Mesendoderm (in vitro differentiated cells): ENCODE results near the gene TWSG1.

Experiments
- DNase-seq: peaks from one replicate; pipeline ENCODE4 v3.0.0; 2013
- H2AK5ac ChIP-seq: 2 replicates; pipeline ENCODE4 v1.6.1; 2013; ENCODE audit warnings: low read length, inconsistent platforms
- H2BK120ac ChIP-seq: 2 replicates; pipeline ENCODE4 v1.6.1; 2013; ENCODE audit warnings: low read depth, mild to moderate bottlenecking, low read length, moderate library complexity, mixed read lengths
- H2BK15ac ChIP-seq: replicated peaks from 2 replicates; pipeline ENCODE4 v1.6.1; 2013; ENCODE audit warnings: low read depth, mild to moderate bottlenecking, moderate library complexity
- H2BK5ac ChIP-seq: 2 replicates; pipeline ENCODE4 v1.6.1; 2013; ENCODE audit warnings: low read length, inconsistent platforms
- H3K18ac ChIP-seq: 2 replicates; pipeline ENCODE4 v1.6.1; 2013; ENCODE audit warnings: mild to moderate bottlenecking, low read length, mixed read lengths
- H3K23ac ChIP-seq: one replicate; pipeline ENCODE4 v1.6.1; 2013; ENCODE audit warnings: low read length
- H3K27ac ChIP-seq: 2 replicates; pipeline ENCODE4 v1.5.1; 2013; ENCODE audit warnings: low read depth, mild to moderate bottlenecking, inconsistent platforms, low read length, moderate library complexity
- H3K27me3 ChIP-seq: 2 replicates; pipeline ENCODE4 v1.6.1; 2013; ENCODE audit warnings: low read length, control low read depth, mild to moderate bottlenecking, inconsistent platforms; ENCODE audit not compliant: insufficient read depth, poor library complexity
- H3K36me3 ChIP-seq: 2 replicates; pipeline ENCODE4 v1.6.1; 2013; ENCODE audit warnings: low read length, inconsistent platforms; ENCODE audit not compliant: control insufficient read depth, insufficient read depth
- H3K4ac ChIP-seq: one replicate; pipeline ENCODE4 v1.6.1; 2013; ENCODE audit warnings: low read depth, mild to moderate bottlenecking, low read length, moderate library complexity
- H3K4me1 ChIP-seq: 2 replicates; pipeline ENCODE4 v1.6.1; 2013; ENCODE audit warnings: low read depth, low read length, inconsistent platforms; ENCODE audit not compliant: control insufficient read depth
- H3K4me2 ChIP-seq: 2 replicates; pipeline ENCODE4 v1.6.1; 2013; ENCODE audit warnings: low read length
- H3K4me3 ChIP-seq: 2 replicates; pipeline ENCODE4 v1.5.1; 2013; ENCODE audit warnings: mild to moderate bottlenecking, low read length
- H3K56ac ChIP-seq: one replicate; pipeline ENCODE4 v1.6.1; 2013; ENCODE audit warnings: low read length
- H3K79me1 ChIP-seq: 2 replicates; pipeline ENCODE4 v1.6.1; 2013; ENCODE audit warnings: low read length, inconsistent platforms
- H3K79me2 ChIP-seq: 2 replicates; pipeline ENCODE4 v1.6.1; 2013; ENCODE audit warnings: mild to moderate bottlenecking, low read length; ENCODE audit not compliant: control insufficient read depth, insufficient read depth
- H3K9ac ChIP-seq: 2 replicates; pipeline ENCODE4 v1.6.1; 2013; ENCODE audit warnings: low read length, inconsistent platforms
- H4K5ac ChIP-seq: one replicate; pipeline ENCODE4 v1.6.1; 2013; ENCODE audit warnings: low read length
- H4K8ac ChIP-seq: one replicate; pipeline ENCODE4 v1.6.1; 2013; ENCODE audit warnings: low read depth, mild to moderate bottlenecking, control low read depth, low read length, moderate library complexity
- WGBS: extraction: QIAGEN DNeasy Blood & Tissue Kit; methylation state at CpG from one replicate; pipeline ENCODE4 v1.1.7; 2013; ENCODE audit warnings: low lambda C conversion rate, missing lambda C conversion rate; ENCODE audit not compliant: insufficient coverage; ENCODE audit errors: extremely low coverage; 5-methylcytosine and 5-hydroxymethylcytosine counted together

The TWSG1 gene

DNA sequence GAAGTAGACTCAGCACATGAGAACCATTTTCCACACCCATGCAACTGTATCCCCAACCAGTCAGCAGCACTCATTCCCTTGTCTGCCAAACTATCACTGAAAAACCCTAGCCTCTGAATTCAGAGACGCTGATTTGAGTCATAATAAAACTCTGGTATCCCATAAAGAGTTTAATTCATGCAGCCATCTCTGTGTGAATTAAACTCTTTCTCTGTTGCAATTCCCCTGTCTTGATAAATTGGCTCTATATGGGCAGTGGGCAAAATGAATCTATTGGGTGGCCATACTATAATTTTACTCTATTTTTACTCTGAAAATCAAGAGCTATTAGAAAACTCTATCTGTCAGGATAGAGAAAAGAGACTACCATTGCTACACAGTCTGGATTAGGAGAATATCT is 40.6 kb upstream of the TWSG1 start:
- no peaks in the 10 kb centered on the region for H3K27me3 ChIP-seq
- no peak overlapping the region for H3K4me3 ChIP-seq
- no peak overlapping the region for H3K9ac ChIP-seq
- no peak overlapping the region for H2BK5ac ChIP-seq
- no peak overlapping the region for H2AK5ac ChIP-seq
- no peaks in the 10 kb centered on the region for H3K79me1 ChIP-seq
- no peak overlapping the region for H3K4me2 ChIP-seq
- WGBS: no CpG with 5 or more reads among the region's 1 CpG
- no peak overlapping the region for H3K4ac ChIP-seq
- no peak overlapping the region for H3K18ac ChIP-seq
- no peak overlapping the region for H3K23ac ChIP-seq
- H3K56ac ChIP-seq: no peak overlapping the region
- H4K5ac ChIP-seq: no peak overlapping the region
- no peak overlapping the region for H2BK120ac ChIP-seq
- DNase-seq: no peak
- no peaks in the 10 kb centered on the region for H3K36me3 ChIP-seq
- H3K27ac ChIP-seq: no peak overlapping the region
- no peaks in the 10 kb centered on the region for H3K79me2 ChIP-seq
- no peak overlapping the region for H4K8ac ChIP-seq
- H3K4me1 ChIP-seq: no peaks in the 10 kb centered on the region
- H2BK15ac ChIP-seq: no peak overlapping the region

DNA sequence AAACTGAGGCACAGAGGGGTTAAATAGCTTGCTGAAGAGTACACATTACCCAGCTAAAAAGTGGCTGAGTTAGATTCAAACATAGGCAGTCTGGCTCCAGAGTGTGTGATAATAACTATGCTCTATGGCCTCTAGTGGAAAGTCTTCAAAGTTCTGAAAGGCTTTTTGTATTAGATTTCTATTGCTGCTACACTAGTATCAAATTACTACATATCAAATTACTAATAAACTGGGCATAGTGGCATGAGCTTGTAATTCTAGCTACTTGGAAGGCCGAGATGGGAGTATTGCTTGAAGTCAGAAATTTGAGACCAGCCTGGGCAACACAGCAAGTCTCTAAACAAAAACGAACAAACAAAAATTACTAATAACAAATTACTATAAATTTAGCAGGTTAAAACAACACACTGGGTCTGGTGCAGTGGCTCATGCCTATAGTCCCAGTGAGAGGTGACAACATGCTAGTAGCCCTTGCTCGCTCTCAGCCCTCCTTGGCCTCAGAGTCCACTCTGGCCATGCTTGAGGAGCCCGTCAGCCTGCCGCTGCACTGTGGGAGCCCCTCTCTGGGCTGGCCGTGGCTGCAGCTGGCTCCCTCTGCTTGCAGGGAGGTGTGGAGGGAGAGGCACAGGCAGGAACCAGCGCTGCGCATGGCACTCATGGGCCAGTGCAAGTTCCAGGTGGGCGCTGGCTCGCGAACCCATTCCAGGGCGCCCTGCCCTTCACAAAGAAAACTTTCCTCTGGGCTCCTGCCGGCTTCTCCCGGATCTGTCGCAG is 38.2 kb upstream of the TWSG1 start:
- no peak overlapping the region for H3K56ac ChIP-seq
- H2BK120ac ChIP-seq: no peak overlapping the region
- no peaks in the 10 kb centered on the region for H3K27me3 ChIP-seq
- no peak overlapping the region for H2BK15ac ChIP-seq
- no peak overlapping the region for H3K4me3 ChIP-seq
- H2BK5ac ChIP-seq: no peak overlapping the region
- no peak overlapping the region for H3K4me2 ChIP-seq
- DNase-seq: no peak
- WGBS: no CpG with 5 or more reads among the region's 15 CpGs
- H3K4me1 ChIP-seq: no peaks in the 10 kb centered on the region
- no peak overlapping the region for H2AK5ac ChIP-seq
- no peaks in the 10 kb centered on the region for H3K36me3 ChIP-seq
- H3K23ac ChIP-seq: no peak overlapping the region
- H3K27ac ChIP-seq: no peak overlapping the region
- no peaks in the 10 kb centered on the region for H3K79me2 ChIP-seq
- H3K79me1 ChIP-seq: no peaks in the 10 kb centered on the region
- H4K5ac ChIP-seq: no peak overlapping the region
- no peak overlapping the region for H4K8ac ChIP-seq
- H3K4ac ChIP-seq: no peak overlapping the region
- H3K9ac ChIP-seq: no peak overlapping the region
- no peak overlapping the region for H3K18ac ChIP-seq

DNA sequence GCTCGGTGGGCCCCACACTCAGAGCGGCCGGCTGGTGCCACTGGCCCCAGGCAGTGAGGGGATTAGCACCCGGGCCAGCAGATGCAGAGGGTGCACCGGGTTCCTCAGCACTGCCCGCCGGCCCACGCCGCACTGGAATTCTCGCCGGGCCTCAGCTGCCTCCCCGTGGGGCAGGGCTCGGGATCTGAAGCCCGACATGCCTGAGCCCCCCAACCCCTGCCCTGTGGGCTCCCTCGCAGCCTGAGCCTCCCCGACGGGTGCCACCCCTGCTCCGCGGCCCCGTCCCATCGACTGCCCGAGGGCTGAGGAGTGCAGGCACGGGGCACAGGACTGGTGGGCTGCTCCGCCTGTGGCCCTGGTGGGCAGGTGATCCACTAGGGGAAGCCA is 37.6 kb upstream of the TWSG1 start:
- no peaks in the 10 kb centered on the region for H3K79me2 ChIP-seq
- H3K27ac ChIP-seq: no peak overlapping the region
- no peak overlapping the region for H3K4me2 ChIP-seq
- H3K36me3 ChIP-seq: no peaks in the 10 kb centered on the region
- H3K56ac ChIP-seq: no peak overlapping the region
- no CpG with 5 or more reads among the region's 24 CpGs for WGBS
- H2BK120ac ChIP-seq: no peak overlapping the region
- no peak overlapping the region for H3K4ac ChIP-seq
- no peak overlapping the region for H3K9ac ChIP-seq
- no peak for DNase-seq
- H3K4me3 ChIP-seq: no peak overlapping the region
- no peaks in the 10 kb centered on the region for H3K27me3 ChIP-seq
- no peaks in the 10 kb centered on the region for H3K79me1 ChIP-seq
- no peak overlapping the region for H2BK5ac ChIP-seq
- H3K18ac ChIP-seq: no peak overlapping the region
- no peak overlapping the region for H4K8ac ChIP-seq
- no peak overlapping the region for H2AK5ac ChIP-seq
- no peak overlapping the region for H4K5ac ChIP-seq
- H3K23ac ChIP-seq: no peak overlapping the region
- H3K4me1 ChIP-seq: no peaks in the 10 kb centered on the region
- H2BK15ac ChIP-seq: no peak overlapping the region

DNA sequence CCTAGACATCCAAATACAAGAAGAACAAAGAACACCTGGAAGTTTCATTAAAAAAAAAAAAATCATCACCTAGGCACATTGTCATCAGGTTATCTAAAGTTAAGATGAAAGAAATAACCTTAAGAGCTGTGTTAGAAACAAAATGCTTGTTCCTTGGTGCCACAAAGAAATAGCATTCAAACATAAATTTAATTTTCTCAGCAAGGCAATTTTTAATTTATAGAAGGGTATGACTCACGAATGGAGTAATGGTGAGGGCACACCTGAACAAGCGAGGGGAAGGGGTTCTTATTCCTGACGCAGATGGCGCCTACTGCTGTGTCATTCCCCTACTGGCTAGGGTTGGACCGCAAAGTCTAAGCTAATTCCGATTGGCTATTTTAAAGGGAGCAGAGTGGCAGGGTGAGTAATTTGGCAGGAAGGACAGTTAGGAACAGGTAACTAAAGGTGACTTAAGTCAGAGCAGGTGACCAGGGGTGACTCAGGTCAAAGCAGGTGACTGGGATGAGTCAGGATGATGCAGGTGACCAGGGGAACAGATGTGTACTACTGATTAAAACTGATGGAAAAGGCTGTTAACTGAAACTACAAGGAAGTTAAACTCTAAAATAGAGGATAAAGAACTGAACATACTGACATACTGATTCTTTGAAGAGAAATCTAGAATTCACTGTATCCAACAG is 30.0 kb upstream of the TWSG1 start:
- Histone ChIP-seq H2AK5ac (no peak overlapping the region), H3K18ac (no peak overlapping the region), H3K27me3 (no peaks in the 10 kb centered on the region), H3K4me3 (no peak overlapping the region), H4K5ac (no peak overlapping the region), H3K79me1 (no peaks in the 10 kb centered on the region), H2BK15ac (no peak overlapping the region), H3K79me2 (no peaks in the 10 kb centered on the region), H3K36me3 (no peaks in the 10 kb centered on the region), H3K4ac (no peak overlapping the region), H3K9ac (no peak overlapping the region), H2BK120ac (no peak overlapping the region), H3K23ac (no peak overlapping the region), H3K4me1 (no peaks in the 10 kb centered on the region), H4K8ac (no peak overlapping the region), H3K27ac (no peak overlapping the region), H2BK5ac (no peak overlapping the region), H3K56ac (no peak overlapping the region), H3K4me2 (no peak overlapping the region)
- no peak for DNase-seq
- WGBS: no CpG with 5 or more reads among the region's 6 CpGs

DNA sequence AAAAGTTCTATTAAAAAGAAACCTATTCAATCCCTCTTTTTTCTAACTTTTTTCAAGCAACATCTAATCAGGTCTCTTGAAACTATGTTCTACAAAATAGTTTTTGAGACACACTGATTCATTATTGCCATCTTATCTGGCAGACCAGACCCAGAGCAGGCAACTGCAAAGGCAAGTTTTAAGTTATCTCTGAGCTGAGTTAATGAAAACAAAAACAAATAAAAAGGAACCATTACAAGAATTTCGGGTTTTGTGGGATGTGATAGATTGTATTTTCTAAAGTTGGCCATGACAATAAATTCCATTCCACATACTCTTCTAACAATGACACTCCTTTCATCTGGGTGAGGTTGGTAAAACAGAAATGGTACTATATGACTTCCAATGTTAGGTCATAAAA is 15.2 kb upstream of the TWSG1 start:
- Histone ChIP-seq H4K5ac (no peak overlapping the region), H3K4ac (no peak overlapping the region), H3K4me3 (no peak overlapping the region), H2AK5ac (no peak overlapping the region), H3K4me1 (no peaks in the 10 kb centered on the region), H3K79me2 (no peaks in the 10 kb centered on the region), H2BK5ac (no peak overlapping the region), H3K27ac (no peak overlapping the region), H3K36me3 (no peaks in the 10 kb centered on the region), H3K18ac (no peak overlapping the region), H3K9ac (no peak overlapping the region), H3K27me3 (no peaks in the 10 kb centered on the region), H3K79me1 (no peaks in the 10 kb centered on the region), H4K8ac (no peak overlapping the region), H3K4me2 (no peak overlapping the region), H3K23ac (no peak overlapping the region), H2BK120ac (no peak overlapping the region), H2BK15ac (no peak overlapping the region), H3K56ac (no peak overlapping the region)
- no peak for DNase-seq
- WGBS: no CpG with 5 or more reads among the region's 1 CpG
